Endothelial cell (in vitro differentiated cells): Measurements from ENCODE around the gene ZNF362. TPM values are rescaled to one million over a fixed set of nuclear protein-coding genes. Genes with fewer than 3 reads are reported as not detected.

ENCODE experiments used
- DNase-seq: peaks from one replicate; pipeline ENCODE4 v3.0.0; 2021; ENCODE audit warnings: low spot score
- H3K27ac Mint-ChIP-seq: one replicate; pipeline ENCODE4 v1.8.0; 2021; ENCODE audit warnings: mixed read lengths, inconsistent platforms; ENCODE audit not compliant: unreplicated experiment
- H3K27me3 Mint-ChIP-seq: one replicate; pipeline ENCODE4 v1.8.0; 2021; ENCODE audit warnings: mild to moderate bottlenecking, moderate library complexity, mixed read lengths, inconsistent platforms; ENCODE audit not compliant: unreplicated experiment
- H3K36me3 Mint-ChIP-seq: one replicate; pipeline ENCODE4 v1.8.0; 2021; ENCODE audit warnings: mild to moderate bottlenecking, low read depth, mixed read lengths, inconsistent platforms; ENCODE audit not compliant: unreplicated experiment
- H3K4me1 Mint-ChIP-seq: one replicate; pipeline ENCODE4 v1.8.0; 2021; ENCODE audit warnings: mild to moderate bottlenecking, mixed read lengths, inconsistent platforms; ENCODE audit not compliant: unreplicated experiment
- H3K4me3 Mint-ChIP-seq: one replicate; pipeline ENCODE4 v1.8.0; 2021; ENCODE audit warnings: mild to moderate bottlenecking, mixed read lengths, inconsistent platforms; ENCODE audit not compliant: unreplicated experiment
- H3K9me3 Mint-ChIP-seq: one replicate; pipeline ENCODE4 v1.8.0; 2021; ENCODE audit warnings: mixed read lengths, inconsistent platforms; ENCODE audit not compliant: unreplicated experiment
- CTCF ChIP-seq: fragments of 200-600 bp; sonication (generic); IDR thresholded peaks from one replicate; pipeline ENCODE4 v1.5.0; 2021; ENCODE audit warnings: antibody characterized with exemption; ENCODE audit not compliant: unreplicated experiment
- total RNA-seq: library from RNA; stranded (reverse); fragmentation: NEBNext Ultra II Directional; extraction: Animal tissue kit (Norgen Biotek cat#: 25700); gene quantifications from one replicate; pipeline ENCODE4 v1.2.1, GENCODE V29; 2021; ENCODE audit not compliant: unreplicated experiment

The ZNF362 gene
- total RNA-seq, 1 donor from 2014 or later, result 70.0 TPM

- Mint-ChIP-seq H3K9me3 (no peaks in the 10 kb centered on the region), H3K36me3 (peaks cover 4% of the 10 kb centered on the region), H3K4me1 (no peaks in the 10 kb centered on the region), H3K27me3 (peaks cover 5% of the 10 kb centered on the region), H3K4me3 (peak overlapping the region; percentile 49), H3K27ac (no peak overlapping the region)
- no peak for TF ChIP-seq CTCF
- no peak for DNase-seq
These were observed 55.6 kb downstream of the ZNF362 start for GRCh38 chr1:33311706-33312412.

GRCh38 chr1:33312413-33312749, 56.1 kb downstream of the ZNF362 start:
- no peaks in the 10 kb centered on the region for H3K4me1 Mint-ChIP-seq
- no peak overlapping the region for H3K27ac Mint-ChIP-seq
- peaks cover 5% of the 10 kb centered on the region for H3K27me3 Mint-ChIP-seq
- H3K36me3 Mint-ChIP-seq, result peaks cover 4% of the 10 kb centered on the region
- H3K4me3 Mint-ChIP-seq, result no peak overlapping the region
- H3K9me3 Mint-ChIP-seq, result no peaks in the 10 kb centered on the region
- TF ChIP-seq CTCF, result no peak
- no peak for DNase-seq

- no peak overlapping the region for H3K27ac Mint-ChIP-seq
- peaks cover 4% of the 10 kb centered on the region for H3K36me3 Mint-ChIP-seq
- no peak overlapping the region for H3K4me3 Mint-ChIP-seq
- peaks cover 13% of the 10 kb centered on the region for H3K4me1 Mint-ChIP-seq
- H3K27me3 Mint-ChIP-seq, result peaks cover 10% of the 10 kb centered on the region
- no peak for DNase-seq
- TF ChIP-seq CTCF, result no peak
- no peaks in the 10 kb centered on the region for H3K9me3 Mint-ChIP-seq
These were observed 58.1 kb downstream of the ZNF362 start for GRCh38 chr1:33314416-33314815.

GRCh38 chr1:33316601-33317000, 60.3 kb downstream of the ZNF362 start:
- Mint-ChIP-seq H3K4me1 (peaks cover 13% of the 10 kb centered on the region), H3K36me3 (no peaks in the 10 kb centered on the region), H3K27ac (no peak overlapping the region), H3K27me3 (peaks cover 5% of the 10 kb centered on the region), H3K9me3 (no peaks in the 10 kb centered on the region), H3K4me3 (no peak overlapping the region)
- DNase-seq, result no peak
- TF ChIP-seq CTCF, result no peak

- Mint-ChIP-seq H3K4me1 (peaks cover 13% of the 10 kb centered on the region), H3K36me3 (no peaks in the 10 kb centered on the region), H3K27me3 (peaks cover 5% of the 10 kb centered on the region), H3K27ac (no peak overlapping the region), H3K9me3 (no peaks in the 10 kb centered on the region), H3K4me3 (no peak overlapping the region)
- TF ChIP-seq CTCF, result no peak
- no peak for DNase-seq
These were observed 61.1 kb downstream of the ZNF362 start for GRCh38 chr1:33317354-33317753.
